ENCODE data around the gene ABI3.

DNA sequence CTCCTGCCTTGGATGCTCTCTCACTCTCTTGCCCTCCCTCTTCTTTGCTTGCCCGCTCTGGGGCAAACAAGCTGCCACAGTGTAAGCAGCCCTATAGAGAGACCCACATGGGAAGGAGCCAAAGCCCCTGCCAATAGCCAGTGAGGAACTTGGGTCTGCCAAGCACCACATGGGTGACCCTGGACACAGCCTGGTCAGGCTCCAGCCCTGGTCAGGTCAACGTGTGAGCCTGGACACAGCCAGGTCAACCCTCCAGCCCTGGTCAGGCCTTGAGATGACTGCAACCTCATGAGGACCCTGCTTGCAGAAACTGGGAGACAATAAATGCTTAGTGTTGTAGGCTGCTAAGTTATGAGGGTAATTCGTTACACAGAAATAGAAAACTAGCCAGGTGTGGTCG lies 34.3 kb downstream of the ABI3 start:
- no peak for TF ChIP-seq CTCF (IDR thresholded peaks at IDR 0.05; ENCODE audit: insufficient read depth, low read length)
- TF ChIP-seq POLR2AphosphoS5 (IDR thresholded peaks at IDR 0.05; ENCODE audit: low read depth), result no peak
